Astrocyte (in vitro differentiated cells and primary cell): Measurements from ENCODE around the gene MGMT.

Experiments used
- CTCF ChIP-seq: IDR thresholded peaks from 2 replicates; pipeline ENCODE4 v1.5.1; 2011; ENCODE audit warnings: low read depth, mild to moderate bottlenecking, inconsistent platforms, low read length, moderate library complexity; ENCODE audit not compliant: insufficient read depth
- EZH2 ChIP-seq: IDR thresholded peaks from 2 replicates; pipeline ENCODE4 v1.6.1; 2012; ENCODE audit warnings: mild to moderate bottlenecking, low read length, inconsistent platforms; ENCODE audit not compliant: insufficient read depth

GRCh38 chr10:129695671-129696070, 228.6 kb downstream of the MGMT start:
- TF ChIP-seq CTCF (no peak), EZH2 (no peak)
